HG02798 (cell line): Measurements from ENCODE around the gene INPP5A.
A peak's percentile ranks its signal among the peaks of the same experiment; 100 is the strongest.
"Not testable (repeated sequence)": the region's sequence is repeated elsewhere in the genome, so short reads cannot be mapped to it uniquely, and the experiment has no call there.

Experiments
- ATAC-seq: cut with Tn5 transposase; IDR thresholded peaks from one replicate; pipeline ENCODE4 v1.9.1; 2021; ENCODE audit warnings: mild to moderate bottlenecking; ENCODE audit not compliant: unreplicated experiment, poor library complexity

The INPP5A gene

DNA sequence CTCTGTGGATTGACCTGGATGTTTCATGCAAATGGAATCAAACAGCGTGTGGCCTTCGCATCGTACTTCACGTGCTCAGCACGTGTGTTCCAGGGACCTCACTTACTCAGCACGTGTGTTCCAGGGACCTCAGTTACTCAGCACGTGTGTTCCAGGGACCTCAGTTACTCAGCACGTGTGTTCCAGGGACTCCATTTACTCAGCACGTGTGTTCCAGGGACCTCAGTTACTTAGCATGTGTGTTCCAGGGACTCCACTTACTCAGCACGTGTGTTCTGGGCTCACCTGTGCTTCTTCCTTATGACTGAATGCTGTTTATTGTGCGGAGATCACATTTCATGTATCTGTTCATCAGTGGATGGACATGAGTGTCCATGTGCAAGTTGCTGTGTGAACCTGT is 22.0 kb downstream of the INPP5A start:
- no peak for ATAC-seq

- ATAC-seq, result no peak
These were observed 22.7 kb downstream of the INPP5A start for GRCh38 chr10:132560241-132560731.

DNA sequence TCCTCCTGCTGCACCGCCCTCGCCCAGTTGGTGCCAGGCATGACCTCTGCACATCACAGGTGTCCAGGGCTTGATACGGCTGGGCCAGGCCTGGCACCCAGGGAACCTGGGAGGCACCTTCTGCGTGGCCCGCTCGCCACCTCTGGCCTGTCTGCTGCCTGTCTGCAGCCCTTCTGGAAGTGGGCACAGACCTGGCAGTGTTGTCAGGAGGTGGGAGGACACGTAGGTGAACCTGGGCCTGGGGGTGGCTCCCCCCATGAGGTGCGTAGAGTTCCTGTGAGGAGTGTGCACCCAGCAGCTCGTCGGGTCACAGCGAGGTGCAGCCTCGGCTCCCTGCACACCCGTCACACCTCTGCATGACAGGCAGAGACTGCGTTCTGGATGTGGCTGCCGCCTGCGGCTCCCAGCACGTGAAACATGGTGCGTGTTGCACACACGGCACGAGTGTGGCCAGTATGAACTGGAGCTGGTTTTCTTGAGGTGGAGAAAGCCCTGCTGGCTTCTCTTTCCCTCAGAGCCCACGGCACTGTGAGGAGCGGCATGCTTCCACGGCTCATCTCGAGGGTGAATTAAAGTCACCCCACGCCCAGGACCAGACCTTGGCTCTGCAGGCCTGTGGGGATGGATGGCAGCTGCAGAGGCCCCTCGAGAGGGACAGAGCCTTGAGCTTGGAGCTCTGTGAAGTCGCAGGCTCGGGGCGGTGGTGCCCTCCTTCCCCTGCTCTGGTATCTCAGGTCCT is 24.8 kb downstream of the INPP5A start:
- no peak for ATAC-seq

DNA sequence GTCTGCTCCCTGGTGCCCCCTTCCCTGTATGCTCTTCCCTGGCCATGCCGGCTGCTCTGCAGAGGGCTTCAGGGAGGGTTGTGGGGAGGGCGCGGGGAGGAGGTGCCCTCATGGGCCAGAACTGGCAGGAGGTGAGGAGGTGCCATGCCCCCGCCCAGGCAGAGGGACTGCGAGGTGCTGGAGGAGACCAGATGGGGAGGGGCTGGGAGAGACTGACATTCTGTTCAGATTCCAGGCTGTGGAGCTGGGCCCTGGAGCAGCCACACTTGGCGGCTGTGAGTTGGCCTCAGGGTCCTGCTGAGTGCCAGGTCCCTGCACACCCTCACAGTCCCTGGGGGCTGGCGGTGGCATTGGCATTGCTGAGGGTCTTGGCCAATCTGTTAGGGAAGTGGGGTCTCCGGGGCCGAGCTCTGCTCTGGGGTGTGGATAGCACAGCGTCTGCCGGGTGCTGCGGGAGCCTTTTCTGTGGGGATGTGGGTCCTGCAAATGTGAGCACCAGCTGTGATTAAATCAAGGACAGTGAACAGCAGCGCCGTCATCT is 25.4 kb downstream of the INPP5A start:
- ATAC-seq, result no peak

DNA sequence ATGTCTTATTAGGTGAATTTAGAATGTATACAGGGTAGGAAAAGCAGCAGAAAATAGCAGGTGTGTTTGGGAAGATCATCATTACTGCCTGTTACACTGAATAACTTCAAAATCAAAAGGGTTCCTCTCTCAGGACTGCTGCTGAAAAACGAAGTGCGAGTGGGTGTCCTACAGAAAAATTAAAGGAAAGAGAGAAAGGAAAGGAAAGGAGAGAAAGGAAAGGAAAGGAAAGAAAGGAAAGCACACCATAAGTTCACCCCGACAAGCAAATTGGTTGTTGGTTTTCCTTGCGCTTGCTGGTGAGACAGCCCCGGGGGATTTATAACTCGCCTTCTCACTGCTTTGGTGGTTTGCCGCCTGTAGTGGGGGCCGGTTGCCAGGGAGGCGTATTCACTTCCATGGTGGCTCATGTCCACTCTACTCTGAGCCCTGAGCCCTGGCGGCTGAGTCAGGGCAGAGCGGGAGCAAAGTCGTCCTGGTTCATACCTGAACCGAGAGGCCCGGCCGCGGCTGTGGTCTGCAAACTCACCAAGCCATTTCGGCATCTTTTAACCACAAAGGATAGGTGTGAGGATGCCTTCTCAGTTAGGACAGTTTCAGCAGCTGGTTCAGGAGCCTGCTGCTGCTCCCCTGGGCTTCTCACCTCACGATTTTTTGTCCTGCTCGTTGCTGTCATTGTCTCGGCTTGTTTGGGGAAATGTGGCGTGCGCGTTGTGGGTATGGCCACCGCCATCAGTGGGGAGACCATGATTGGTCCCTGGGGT is 26.1 kb downstream of the INPP5A start:
- peak; percentile 91 for ATAC-seq

- no peak for ATAC-seq
These were observed 26.6 kb downstream of the INPP5A start for GRCh38 chr10:132564249-132564605.

DNA sequence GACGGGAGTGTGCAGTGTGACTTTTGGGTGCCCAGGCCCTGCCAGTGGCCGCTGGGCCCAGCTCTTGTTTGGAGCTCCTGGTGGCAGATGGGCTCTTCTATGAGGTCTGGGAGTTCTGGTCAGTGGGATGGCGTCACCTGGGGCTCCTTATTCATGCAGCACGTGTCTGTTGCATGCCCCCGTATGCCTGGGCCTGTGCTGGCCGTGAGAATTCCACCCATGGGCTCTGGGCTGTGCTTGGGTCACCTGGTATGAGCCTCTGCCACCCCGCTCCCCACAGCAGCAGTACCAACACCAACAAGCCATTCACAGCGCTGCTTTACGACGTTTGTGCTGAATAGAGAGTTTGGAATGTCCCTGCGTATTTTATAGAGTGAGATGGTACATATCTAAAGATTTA is 27.1 kb downstream of the INPP5A start:
- no peak for ATAC-seq

DNA sequence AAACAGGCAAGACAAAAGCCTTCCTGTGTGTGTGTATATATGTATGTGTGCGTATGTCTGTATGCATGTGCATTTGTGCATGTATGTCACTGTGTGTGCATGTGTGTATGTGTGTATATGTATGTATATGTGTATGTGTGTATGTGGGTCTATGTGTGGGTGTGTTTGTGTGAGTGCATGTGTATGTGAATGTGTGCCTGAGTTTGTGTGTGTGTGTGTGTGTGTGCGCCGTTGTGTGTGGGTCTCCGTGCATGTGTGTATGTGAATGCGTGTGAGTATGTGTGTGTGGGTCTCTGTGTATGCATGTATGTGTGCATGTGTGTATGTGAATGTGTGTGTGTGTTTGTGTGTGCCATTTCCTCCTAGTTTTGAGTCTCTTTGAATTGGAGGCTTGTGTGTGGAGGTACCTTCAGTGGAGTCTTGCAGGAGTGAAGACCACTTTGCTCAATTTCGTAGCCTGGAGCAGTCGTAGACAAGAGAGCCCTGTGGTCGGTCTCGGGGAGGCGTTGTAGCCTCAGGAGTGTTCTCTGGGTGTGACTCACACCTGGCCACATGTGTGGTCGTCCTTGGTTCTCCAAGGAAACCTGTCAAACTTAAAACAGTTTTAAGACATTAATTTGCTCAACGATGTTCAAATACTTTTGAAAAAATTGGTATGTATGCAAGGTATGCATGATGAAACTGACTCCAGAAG is 28.1 kb downstream of the INPP5A start:
- ATAC-seq, result no peak

- no peak for ATAC-seq
These were observed 29.3 kb downstream of the INPP5A start for GRCh38 chr10:132566892-132567291.

DNA sequence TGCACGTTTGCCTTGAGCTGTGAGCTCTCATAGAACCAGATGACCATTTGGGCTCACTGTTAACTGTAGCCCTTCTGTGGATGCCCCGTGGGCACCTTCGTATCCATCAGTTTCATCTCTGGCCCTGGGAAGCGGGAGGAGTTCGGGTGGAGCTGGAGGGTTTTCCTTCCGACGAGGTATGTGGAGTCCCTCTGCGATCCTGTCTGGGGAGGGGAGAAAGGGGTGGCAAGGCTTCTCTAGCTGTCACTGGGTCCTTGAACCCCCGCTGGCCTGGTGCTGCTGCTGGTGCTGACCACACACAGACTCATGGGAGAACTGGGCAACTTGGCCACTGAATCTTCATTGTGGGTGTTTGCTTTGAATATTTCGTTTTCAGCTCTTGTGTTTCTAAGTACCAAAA is 32.7 kb downstream of the INPP5A start:
- ATAC-seq, result no peak

DNA sequence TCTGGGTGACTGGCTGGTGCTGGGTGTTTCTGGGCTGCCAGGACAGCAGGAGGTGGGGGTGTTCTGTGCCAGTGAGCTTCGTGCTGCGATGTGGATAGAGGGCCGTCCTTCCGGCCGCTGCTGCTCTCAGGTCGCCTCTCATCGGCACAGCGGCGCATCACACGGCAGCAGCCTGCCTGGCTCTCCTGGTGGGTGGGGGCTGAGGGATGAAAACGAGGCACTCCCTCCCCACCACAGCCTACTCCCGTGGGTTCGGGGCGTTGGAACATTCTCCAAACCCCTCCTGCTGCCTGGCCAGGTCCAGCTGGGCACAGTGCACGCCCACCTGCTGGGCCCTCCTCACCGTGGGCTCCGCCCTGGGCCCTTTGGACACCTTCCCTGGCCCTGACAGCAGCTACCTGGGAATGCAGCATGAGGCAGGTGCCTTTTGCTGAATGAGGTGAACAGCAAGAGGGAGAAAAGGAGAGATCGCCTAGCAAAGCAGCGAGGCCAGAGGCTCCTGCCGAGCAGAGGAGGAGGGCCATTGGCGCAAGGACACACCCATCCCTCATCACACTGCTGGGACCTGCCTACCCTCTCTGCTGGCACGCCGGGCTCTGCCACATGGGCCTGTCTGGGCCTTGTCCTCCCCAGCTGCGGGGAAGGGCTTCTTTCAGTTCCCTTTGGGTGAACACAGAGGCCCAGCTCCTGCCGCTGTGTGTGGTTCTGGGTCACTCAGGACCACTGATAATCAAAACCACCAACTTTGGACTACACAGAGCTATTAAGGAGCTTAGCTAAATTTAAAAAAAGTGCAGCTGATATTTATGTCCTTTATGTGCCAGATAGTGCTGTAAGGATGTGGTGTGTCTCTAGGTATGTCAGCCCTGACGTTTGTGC is 33.4 kb downstream of the INPP5A start:
- peak; percentile 60 for ATAC-seq

DNA sequence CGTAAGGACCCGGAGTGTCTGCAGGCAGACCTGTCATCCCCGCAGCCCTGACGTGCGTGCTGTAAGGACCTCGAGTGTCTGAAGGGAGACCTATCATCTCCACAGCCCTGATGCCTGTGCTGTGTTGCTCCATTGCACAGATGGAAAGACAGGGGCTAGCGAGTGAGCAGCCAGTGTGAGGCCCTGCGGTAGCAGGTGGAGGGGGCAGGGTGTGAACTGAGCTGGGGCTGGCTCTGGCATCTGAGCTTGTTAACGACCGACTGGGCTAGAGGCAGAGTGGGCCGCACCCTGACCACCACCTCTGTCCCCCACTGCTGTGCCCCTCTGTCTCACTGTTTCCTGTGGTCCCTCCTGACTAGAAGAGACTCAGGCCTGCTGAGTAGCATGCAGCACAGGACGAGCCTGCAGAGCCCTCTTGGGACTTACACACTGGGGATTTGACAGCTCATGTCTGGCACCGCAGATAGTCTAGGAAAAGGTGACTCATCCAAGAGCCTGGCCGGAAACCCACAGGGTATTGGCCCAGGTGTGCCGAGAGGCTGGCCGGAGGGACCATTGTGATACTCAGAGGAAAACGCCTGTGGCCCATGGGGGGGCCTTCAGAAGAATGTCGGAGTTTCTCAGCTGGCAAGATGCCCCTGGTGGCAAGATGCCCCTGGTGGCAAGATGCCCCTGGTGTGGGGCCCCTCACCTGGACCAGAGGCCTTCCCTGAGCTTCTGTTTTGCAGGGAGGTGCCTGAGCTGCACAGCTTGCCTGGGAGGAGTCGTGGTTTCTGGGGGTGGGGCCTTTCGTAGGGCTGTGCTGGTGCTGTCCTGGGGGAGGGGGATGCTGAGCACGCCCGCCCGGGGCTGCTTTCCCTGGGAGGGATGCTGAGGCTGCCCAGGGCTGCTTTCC is 34.3 kb downstream of the INPP5A start:
- ATAC-seq, result peak; percentile 82

GRCh38 chr10:132572545-132572937 is 35.0 kb downstream of the INPP5A start:
- no peak for ATAC-seq

DNA sequence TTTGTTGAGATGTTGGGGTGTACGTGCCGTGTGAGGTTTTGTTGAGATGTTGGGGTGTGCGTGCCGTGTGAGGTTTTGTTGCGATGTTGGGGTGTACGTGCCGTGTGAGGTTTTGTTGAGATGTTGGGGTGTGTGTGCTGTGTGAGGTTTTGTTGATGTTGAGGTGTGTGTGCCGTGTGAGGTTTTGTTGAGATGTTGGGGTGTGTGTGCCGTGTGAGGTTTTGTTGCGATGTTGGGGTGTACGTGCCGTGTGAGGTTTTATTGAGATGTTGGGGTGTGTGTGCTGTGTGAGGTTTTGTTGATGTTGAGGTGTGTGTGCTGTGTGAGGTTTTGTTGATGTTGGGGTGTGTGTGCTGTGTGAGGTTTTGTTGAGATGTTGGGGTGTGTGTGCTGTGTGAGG is 35.4 kb downstream of the INPP5A start:
- ATAC-seq, result not testable (repeated sequence)

- no peak for ATAC-seq
These were observed 36.7 kb downstream of the INPP5A start for GRCh38 chr10:132574288-132574687.

DNA sequence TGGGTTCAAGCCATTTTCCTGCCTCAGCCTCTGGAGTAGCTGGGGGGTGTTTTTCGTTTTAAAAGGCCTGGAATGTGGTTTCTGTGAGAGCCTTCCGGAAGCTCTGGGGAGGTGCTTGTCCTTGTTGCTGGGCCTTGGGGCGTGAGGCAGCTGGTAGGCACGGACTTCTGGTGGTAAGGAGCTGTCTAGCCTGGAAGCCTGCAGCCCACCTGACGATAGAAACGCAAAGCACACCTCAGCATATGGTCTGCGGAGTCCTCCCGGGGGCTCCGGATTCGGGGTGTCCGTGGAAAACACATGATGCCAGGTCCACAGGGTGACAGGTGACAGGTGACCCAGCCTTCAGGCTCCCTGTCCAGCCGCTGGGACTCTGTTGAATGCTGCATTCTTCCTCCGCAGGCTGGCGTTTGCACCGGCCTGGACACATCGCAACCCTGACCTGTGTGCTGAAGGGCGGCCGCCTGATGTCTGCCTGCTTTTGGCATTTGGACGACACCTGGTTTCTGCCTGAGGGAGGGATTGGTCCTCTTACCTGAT is 37.3 kb downstream of the INPP5A start:
- no peak for ATAC-seq

GRCh38 chr10:132575320-132576201 is 38.0 kb downstream of the INPP5A start:
- ATAC-seq, result peak; percentile 25
